ENCODE measurements around the gene FNIP2.
"Not testable (repeated sequence)": the region's sequence is repeated elsewhere in the genome, so short reads cannot be mapped to it uniquely, and the experiment has no call there.

Gene FNIP2

GRCh38 chr4:158816955-158817354 is 48.1 kb downstream of the FNIP2 start:
- DNase-seq = no peak

DNA sequence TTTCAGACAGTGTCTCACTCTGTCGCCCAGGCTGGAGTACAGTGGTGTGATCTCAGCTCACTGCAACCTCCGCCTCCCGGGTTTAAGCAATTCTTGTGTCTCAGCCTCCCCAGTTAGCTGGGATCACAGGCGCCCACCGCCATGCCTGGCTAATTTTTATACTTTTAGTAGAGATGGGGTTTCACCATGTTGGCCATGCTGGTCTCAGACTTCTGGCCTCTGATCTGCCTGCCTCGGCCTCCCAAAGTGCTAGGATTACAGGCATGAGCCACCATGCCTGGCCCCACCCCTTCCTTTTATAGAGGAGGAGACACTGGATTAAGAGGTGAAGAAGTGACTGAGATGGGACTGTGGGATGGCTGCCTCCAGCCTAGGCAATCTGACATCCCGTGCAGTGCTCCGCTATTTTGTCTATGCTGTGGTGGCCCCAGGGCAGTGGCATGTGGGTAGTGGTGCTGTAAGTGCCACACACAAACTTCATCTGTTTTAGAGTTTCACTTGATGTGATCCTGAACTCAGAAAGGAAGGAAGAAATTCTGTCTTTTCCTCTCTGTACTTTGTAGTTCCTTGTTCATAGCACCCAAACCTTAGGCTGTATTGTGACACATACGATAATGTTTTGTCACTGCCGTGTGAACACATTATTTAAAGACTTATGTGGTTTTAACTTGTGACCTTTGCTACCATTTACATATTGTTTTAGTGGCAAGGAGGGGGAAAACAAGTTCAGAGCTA is 48.9 kb downstream of the FNIP2 start:
- DNase-seq = no peak

- DNase-seq = no peak
These were observed 49.8 kb downstream of the FNIP2 start for GRCh38 chr4:158818560-158819140.

- DNase-seq = no peak
These were observed 51.3 kb downstream of the FNIP2 start for GRCh38 chr4:158819942-158820786.

- no peak for DNase-seq
These were observed 52.6 kb downstream of the FNIP2 start for GRCh38 chr4:158821228-158821971.

DNA sequence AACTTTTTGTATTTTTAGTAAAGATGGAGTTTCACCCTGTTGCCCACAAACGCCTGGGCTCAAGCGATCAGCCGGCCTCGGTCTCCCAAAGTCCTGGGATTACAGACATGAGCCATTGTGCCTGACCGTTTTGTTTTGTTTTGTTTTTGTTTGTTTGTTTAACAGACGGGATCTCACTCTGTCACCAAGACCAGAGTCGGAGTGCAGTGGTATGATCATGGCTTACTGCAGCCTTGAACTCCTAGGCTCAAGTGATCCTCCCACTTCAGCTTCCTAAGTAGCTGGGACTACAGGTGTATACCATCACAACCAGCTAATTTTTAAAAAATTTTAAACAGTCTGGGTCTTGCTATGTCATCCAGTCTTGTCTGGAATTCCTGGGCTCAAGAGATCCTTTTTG is 53.5 kb downstream of the FNIP2 start:
- no peak for DNase-seq

DNA sequence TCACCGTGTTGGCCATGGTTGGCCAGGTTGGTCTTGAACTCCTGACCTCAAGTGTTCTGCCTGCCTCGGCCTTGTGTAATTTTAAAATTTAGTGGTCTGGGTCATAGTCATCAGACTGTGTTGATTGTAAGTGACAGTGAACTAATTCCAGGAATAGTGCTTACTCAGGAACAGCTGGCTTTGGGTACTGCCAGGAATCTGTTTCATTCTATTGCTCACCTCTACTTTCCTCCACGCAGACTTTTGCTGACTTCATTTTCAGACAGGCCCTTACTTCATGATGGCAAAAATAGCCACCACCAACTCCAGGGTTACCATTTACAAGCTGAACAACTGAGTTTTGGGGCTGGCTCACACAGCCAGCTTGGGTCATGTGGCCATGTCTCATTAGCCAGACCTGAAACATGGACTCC is 54.6 kb downstream of the FNIP2 start:
- no peak for DNase-seq

GRCh38 chr4:158824425-158825274 is 55.8 kb downstream of the FNIP2 start:
- no peak for DNase-seq

GRCh38 chr4:158825433-158826036 is 56.7 kb downstream of the FNIP2 start:
- DNase-seq = no peak

- DNase-seq = no peak
These were observed 57.2 kb downstream of the FNIP2 start for GRCh38 chr4:158826057-158826456.

GRCh38 chr4:158826882-158827281 is 58.1 kb downstream of the FNIP2 start:
- DNase-seq = no peak

DNA sequence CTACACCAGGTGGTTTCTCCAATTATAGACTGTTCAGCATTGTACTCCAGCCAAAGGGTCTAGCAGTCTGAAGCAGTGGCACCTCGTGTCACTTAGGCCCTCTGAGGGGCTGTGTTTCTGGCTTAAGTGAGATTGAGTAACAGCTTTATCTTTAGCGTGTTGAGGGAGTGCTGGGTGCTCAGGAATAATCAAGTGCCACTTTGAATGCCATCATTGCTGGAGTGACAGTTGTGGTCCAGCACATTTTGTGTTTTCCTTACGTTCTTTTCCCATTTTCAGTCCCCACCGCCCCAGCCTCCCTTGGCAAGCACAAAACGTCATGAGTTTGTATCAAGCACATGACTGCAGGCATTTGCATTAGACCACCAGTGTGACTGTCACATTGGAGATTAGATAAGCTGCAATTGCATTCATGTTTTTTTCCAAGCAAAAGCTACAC is 58.7 kb downstream of the FNIP2 start:
- no peak for DNase-seq

GRCh38 chr4:158828151-158828550 is 59.3 kb downstream of the FNIP2 start:
- not testable (repeated sequence) for DNase-seq

GRCh38 chr4:158829254-158829653 is 60.4 kb downstream of the FNIP2 start:
- no peak for DNase-seq

GRCh38 chr4:158833602-158834001 is 64.8 kb downstream of the FNIP2 start:
- no peak for DNase-seq

- DNase-seq = no peak
These were observed 66.6 kb downstream of the FNIP2 start for GRCh38 chr4:158835226-158836001.

- DNase-seq = no peak
These were observed 67.2 kb downstream of the FNIP2 start for GRCh38 chr4:158836002-158836369.

DNA sequence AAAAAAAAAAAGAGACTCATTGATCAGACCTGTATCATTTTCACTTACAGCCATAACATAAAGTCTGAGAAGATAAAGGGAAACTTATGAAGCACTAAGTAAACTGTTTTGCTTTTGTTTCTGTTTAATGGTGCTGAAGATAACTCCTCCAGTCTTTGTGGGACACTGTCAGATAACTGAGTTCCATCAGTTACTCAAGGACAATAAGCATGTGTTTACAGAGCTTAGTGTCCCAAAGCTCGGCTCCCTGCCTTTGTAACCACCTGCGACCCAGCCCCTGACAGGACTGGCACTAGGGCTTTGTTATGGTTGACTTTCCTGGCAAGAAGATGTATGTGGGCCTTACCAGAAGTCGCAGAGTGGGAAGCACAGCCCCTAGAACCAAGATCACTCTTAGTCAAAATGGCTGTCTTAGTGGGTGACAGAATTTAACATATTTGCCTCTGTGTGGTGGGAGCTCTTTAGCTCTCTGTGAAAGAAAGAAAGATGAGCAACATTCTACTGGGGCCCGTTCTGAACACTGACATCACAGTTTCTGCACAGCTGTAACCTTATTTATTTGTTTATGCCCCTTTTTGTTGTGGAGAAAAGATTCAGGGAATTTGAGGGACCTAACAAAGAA is 68.1 kb downstream of the FNIP2 start:
- no peak for DNase-seq

GRCh38 chr4:158837527-158838141 is 68.8 kb downstream of the FNIP2 start:
- no peak for DNase-seq

DNA sequence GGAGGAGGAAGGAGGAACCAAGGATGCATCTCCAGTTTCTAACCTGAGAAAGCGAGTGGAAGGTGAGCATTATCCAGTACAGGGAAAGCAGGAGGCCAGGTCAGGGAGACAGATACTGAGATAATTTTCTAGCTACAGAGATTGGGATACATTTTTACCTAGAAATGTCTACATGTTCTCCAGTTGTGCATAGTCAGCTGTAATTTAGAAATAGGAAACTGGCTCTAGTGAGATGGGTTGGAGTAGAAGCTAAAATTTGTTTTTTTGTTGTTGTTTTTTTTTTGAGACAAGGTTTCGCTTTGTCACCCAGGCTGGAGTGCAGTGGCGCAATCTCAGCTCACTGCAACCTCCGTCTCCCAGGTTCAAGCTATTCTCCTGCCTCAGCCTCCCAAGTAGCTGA is 71.3 kb downstream of the FNIP2 start:
- no peak for DNase-seq
